ENCODE measurements around the gene SRGAP2C.
"Not testable (repeated sequence)": the region's sequence is repeated elsewhere in the genome, so short reads cannot be mapped to it uniquely, and the experiment has no call there.

GRCh38 chr1:121366171-121366570 lies 181.4 kb downstream of the SRGAP2C start:
- TF ChIP-seq YY1 (IDR thresholded peaks at IDR 0.05; ENCODE audit: insufficient read depth, insufficient read length); ZNF274 (IDR thresholded peaks at IDR 0.05; ENCODE audit: low read depth, low read length); SUZ12 (IDR thresholded peaks at IDR 0.05; ENCODE audit: extremely low read depth, insufficient read depth, insufficient read length): not testable (repeated sequence)

All from NT2/D1 (cell line).